GM18526 (cell line): Measurements from ENCODE around the gene C17orf75.

Experiments
- POLR2A ChIP-seq: IDR thresholded peaks from 3 replicates; pipeline ENCODE4 v1.6.1; 2011; ENCODE audit not compliant: insufficient read length; ENCODE audit errors: extremely low read depth

The C17orf75 gene

GRCh38 chr17:32292094-32292493 is 49.9 kb downstream of the C17orf75 start:
- TF ChIP-seq POLR2A = no peak

DNA sequence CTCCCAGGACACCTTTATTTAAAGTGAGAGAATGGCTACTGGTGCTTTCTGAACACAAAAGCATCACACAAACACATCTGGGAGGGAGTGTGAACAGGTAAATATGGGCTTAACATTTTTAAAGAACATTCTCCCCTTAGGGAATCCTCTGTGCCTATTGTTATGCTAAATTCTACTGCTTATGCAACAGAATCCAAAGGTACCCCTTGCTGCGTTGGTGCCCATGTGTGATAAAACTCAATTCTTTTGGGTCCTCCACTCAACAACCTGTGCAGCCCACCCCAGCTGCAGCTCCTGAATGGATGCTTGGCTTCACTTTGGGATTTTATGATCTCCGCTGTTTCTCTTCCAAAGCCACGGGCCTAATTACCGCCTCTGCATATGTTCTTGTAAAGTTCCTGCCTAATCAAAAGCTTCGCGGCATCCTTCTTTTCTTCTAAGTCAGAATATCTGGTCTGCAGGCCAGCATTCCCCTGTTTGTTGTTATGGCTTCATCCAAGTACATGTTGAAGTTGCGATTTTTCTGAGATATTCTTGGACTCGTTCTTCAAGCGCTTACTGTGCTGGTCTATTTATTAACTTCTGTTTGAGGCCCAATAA is 52.4 kb downstream of the C17orf75 start:
- no peak for TF ChIP-seq POLR2A

DNA sequence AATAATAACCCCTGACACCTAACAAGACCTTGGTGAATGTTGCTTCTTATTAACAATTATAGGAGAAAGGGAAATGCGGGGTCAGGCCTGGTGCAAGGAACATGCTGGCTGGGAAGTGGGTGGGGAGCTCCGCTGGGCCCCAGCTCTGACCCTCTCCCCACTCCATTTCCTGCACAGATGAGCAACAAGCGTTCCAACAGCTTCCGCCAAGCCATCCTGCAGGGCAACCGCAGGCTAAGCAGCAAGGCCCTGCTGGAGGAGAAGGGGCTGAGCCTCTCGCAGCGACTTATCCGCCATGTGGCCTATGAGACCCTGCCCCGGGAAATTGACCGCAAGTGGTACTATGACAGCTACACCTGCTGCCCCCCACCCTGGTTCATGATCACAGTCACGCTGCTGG is 53.4 kb downstream of the C17orf75 start:
- TF ChIP-seq POLR2A = no peak

- TF ChIP-seq POLR2A = no peak
Measured at GRCh38 chr17:32287804-32288511, 54.0 kb downstream of the C17orf75 start.

- TF ChIP-seq POLR2A = no peak
Measured at GRCh38 chr17:32286518-32286900, 55.5 kb downstream of the C17orf75 start.

- TF ChIP-seq POLR2A = no peak
Measured at GRCh38 chr17:32285746-32286517, 56.0 kb downstream of the C17orf75 start.

DNA sequence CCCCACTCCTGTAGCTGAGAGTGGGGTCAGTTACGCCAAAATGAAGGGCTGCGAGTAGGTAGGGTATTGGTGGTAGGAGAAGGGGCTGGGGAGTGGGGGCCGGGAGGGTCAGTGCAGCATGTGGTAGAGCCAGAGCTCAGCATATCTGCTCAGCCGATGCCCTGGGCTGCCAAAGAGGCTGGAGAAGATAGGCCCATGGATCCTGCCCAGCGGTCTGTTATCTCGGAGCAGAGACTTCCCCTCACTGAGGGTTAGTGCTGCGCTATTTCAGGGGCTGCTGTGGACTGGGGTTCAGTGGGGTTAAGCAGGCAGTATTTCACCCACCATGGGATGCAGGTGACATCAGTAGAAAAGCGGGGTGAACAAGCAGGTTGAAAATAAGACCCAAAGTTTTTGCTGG is 56.7 kb downstream of the C17orf75 start:
- no peak for TF ChIP-seq POLR2A

- TF ChIP-seq POLR2A = no peak
Measured at GRCh38 chr17:32283745-32284201, 58.2 kb downstream of the C17orf75 start.

GRCh38 chr17:32281011-32281451 is 60.9 kb downstream of the C17orf75 start:
- TF ChIP-seq POLR2A = no peak

DNA sequence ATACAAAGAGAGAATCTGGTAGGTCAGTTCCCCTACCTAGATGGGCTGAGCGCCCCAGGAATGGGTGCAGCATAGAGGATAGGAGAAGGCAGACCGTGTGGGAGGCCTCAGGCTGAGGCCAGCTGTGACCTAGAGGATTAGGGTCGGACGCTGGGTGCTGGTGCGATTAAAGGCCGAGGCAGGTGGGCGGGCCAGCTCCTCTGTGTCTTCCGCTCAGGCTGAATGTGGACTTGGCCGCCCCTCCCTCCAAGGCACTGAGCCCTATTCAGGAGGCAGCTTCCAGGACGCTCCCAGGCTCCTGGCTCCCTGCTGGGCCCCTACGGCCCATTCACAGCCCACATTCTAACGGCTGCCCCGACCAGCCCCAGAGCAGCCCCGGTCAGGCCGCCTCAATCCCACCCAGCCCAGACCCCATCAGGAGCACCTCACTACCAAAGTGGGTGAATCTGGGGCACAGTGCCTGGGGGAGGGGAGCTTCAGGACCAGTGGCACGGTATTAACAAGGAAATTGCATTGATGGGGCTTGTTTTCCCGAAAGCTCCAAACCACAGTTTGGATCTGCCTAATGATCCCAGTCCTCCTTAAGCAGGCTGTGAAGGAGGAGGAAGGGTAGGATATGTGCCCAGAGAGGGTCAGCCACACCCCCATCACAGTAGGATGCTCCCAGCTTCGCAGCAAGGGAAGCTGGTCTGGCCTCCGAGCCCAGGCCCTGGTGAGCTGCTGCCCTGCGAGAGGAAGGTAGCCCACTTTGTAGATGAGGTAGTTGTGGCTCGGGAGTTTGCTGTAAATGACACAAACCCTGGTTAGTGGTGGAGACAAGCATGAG is 61.9 kb downstream of the C17orf75 start:
- no peak for TF ChIP-seq POLR2A

GRCh38 chr17:32278815-32279214 is 63.2 kb downstream of the C17orf75 start:
- TF ChIP-seq POLR2A = no peak
